ENCODE results near the gene JCAD.

GRCh38 chr10:30088178-30088577 lies 28.8 kb upstream of the JCAD start:
- TF ChIP-seq CTCF (IDR thresholded peaks at IDR 0.05), result no peak
- no peak for TF ChIP-seq POLR2A (IDR thresholded peaks at IDR 0.05)
